Hematopoietic multipotent progenitor cell treated with erythropoietin and hydrocortisone succinate and interleukin-3 and kit ligand, for 8 days (in vitro differentiated cells): ENCODE data around the gene ZNF521.

Experiments used
- DNase-seq: peaks from one replicate; pipeline ENCODE4 v3.0.0-alpha.2; 2015

Gene ZNF521

GRCh38 chr18:25351777-25352628, at the start of gene ZNF521:
Gene ZNF521 (minus strand): TSS chr18:25352166. CDS start chr18:25350946, 1,220 bp downstream.
- peak; percentile 89 for DNase-seq

- no peak for DNase-seq
These were observed 47.6 kb upstream of the ZNF521 start for GRCh38 chr18:25399554-25399953.

GRCh38 chr18:25392192-25392591, 40.2 kb upstream of the ZNF521 start:
- no peak for DNase-seq

- DNase-seq: no peak
These were observed 21.6 kb upstream of the ZNF521 start for GRCh38 chr18:25373432-25374179.

DNA sequence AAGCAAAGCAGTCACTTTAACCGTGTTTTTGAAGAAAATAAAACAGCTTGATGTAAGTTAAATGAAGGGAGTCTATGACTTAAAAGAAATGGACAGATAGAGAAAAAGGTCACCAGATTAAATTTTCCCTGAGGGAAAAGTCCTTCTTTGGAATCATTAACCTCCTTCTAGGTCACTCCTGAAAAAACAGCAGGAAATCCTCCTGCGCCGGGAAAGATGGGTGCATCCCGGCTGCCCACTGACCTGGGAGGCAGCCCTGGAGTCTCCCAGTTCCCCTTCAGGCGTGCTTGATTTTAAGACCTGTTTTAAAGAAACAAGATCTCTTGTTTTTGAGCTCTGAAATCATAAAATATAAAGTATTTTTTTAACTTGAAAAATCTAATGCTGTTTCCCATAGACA, 18.4 kb upstream of the ZNF521 start:
- DNase-seq: no peak

GRCh38 chr18:25365242-25365641, 13.3 kb upstream of the ZNF521 start:
- DNase-seq: no peak

DNA sequence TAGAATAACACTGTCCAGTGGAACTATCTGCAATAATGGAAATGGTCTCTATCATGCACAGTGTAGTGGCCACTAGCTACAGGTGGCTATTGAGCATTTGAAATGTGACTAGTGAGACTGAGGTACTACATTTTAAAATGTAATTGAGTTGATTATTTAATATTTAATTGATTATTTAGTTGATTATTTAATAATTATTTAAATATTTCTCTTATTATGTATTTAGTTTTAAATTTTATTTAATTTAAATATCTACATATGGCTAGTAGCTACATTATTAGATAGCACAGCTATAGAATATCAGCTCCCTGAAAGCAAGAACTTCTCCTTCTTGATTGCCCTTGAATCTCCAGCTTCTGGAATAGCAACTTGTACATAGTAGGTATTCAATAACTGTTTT, 12.8 kb upstream of the ZNF521 start:
- no peak for DNase-seq

GRCh38 chr18:25360301-25360899, 8.4 kb upstream of the ZNF521 start:
- no peak for DNase-seq

GRCh38 chr18:25353080-25353479, 1.1 kb upstream of the ZNF521 start:
- no peak for DNase-seq

- no peak for DNase-seq
These were observed 651 bp upstream of the ZNF521 start for GRCh38 chr18:25352629-25353005.

GRCh38 chr18:25351280-25351775, 638 bp downstream of the ZNF521 start:
- DNase-seq: no peak

- DNase-seq: peak; percentile 64
These were observed 1.3 kb downstream of the ZNF521 start for GRCh38 chr18:25350489-25351251.

- no peak for DNase-seq
These were observed 2.0 kb downstream of the ZNF521 start for GRCh38 chr18:25349926-25350487.

DNA sequence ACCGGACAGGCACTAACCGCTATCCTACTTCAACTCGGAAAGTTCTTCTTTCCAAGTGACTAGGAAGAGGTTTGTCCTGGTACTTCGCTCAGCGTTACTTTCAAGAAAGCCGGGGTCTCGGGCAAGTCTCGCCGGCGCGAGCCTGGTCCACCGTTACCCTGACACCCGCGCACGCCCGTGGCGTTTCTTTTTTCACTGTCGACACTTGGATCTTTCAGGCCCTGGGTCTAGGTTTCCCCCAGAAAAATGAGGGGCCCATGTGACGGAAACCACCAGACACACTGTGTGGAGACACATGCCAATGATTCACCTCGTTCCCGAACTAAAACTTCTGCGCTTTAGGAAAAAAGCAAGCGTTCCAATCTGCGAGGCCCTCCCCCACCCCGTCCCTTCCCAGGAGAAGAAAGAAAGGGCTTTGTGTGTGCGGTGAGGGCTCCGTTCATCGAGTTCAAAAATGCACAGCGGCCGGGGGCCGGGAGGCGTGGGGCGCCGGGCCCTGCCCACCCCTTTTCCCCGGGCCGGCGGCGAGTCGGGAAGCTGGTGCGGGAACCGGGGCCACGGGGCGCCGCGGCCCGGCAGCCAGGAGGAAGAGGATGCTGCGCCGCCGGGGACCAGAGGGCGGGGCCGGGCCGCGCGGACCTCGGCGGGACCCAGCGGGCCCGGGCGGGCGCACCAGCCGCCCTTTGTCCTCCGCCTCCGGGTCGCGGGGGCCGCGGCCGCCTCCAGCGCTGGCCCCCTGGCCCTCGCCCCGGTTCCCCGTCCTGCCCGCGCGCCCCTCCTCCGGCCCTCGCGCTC, 2.6 kb downstream of the ZNF521 start:
- DNase-seq: peak; percentile 32

- no peak for DNase-seq
These were observed 3.4 kb downstream of the ZNF521 start for GRCh38 chr18:25348386-25349130.

DNA sequence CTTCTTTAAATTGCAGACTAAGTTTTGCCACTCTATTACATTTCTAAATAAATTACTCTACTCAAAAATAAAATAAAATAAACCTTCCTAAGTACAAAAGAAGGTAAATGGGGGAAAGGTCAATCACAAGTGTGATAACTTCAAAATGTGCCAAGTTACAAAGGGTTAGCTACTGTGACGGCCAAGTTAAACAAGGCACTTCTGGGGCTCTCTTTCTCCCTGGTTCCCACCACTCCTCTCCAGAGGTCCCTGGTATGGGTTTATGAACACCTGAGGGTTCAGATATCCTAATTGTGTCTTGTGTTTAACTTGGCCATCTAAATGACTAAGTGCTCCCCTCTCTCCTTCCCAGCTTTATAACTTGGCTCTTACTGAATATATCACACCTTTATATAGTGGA, 5.4 kb downstream of the ZNF521 start:
- no peak for DNase-seq

- DNase-seq: no peak
These were observed 6.7 kb downstream of the ZNF521 start for GRCh38 chr18:25345081-25345866.

DNA sequence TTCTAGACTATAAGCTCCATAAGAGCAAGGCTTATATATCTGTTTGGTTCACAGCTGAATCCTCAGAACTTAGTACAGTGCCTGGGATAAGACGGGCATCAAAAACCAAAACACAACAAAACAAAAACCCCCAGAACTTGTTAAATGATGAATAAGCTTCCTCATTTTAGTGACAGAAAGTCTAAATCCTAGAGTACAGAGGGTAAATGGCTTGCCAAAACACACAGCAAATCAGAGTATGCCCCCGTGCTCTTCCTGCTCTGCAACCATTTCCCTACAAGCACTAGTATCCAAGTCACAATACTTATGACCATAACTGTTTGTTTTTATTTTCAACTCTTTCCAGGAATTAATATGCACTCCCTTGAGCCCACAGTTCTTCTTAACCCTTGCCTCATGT, 10.1 kb downstream of the ZNF521 start:
- no peak for DNase-seq

- DNase-seq: no peak
These were observed 11.2 kb downstream of the ZNF521 start for GRCh38 chr18:25340762-25341161.

- DNase-seq: no peak
These were observed 16.3 kb downstream of the ZNF521 start for GRCh38 chr18:25335676-25336075.
